Endothelial cell of umbilical vein (primary cell): ENCODE data around the gene CALR3. TPM values are rescaled to one million over a fixed set of nuclear protein-coding genes. Genes with fewer than 3 reads are reported as not detected.

Experiments
- BruUV-seq: library from RNA; stranded (reverse); fragments of 400-500 nt; replicated peaks from 2 replicates; lab custom pipeline; 2021; lab: Mats Ljungman, UMichigan
- CTCF ChIA-PET: fragments of 300-600, 350-600 bp; sonication (Branson Sonifier 250); formaldehyde crosslinking; loops from one replicate; lab custom pipeline; 2021; ENCODE audit warnings: antibody characterized with exemption, inconsistent platforms; lab: Charles Lee
- POLR2A ChIA-PET: fragments of 300-600, 350-600 bp; sonication (Branson Sonifier 250); formaldehyde crosslinking; loops from one replicate; lab custom pipeline; 2021; ENCODE audit warnings: antibody characterized with exemption, inconsistent platforms; lab: Charles Lee
- DNase-seq: peaks from one replicate; pipeline ENCODE4 v3.0.0-alpha.2; 2011; ENCODE audit warnings: low read depth, low spot score
- FAIRE-seq: peaks from 2 replicates; lab custom pipeline; 2011; peaks lifted over from hg19 to GRCh38; lab: Jason Lieb, UNC
- H2AFZ ChIP-seq: 2 replicates; pipeline ENCODE4 v1.6.0; 2012; ENCODE audit warnings: low read depth, low read length, control low read depth, inconsistent platforms
- H3K27ac ChIP-seq: 2 replicates; pipeline ENCODE4 v1.5.1; 2011; ENCODE audit warnings: low read depth, mild to moderate bottlenecking, control low read depth, low read length, moderate library complexity; ENCODE audit not compliant: insufficient read depth
- H3K27me3 ChIP-seq, 2 experiments: 2 replicates each; pipeline versions ENCODE4 v1.6.0 to v1.6.1; 2011; ENCODE audit warnings: low read length in 2 of 2, mixed read lengths in 1 of 2; ENCODE audit not compliant: control insufficient read depth in 2 of 2, insufficient read depth in 2 of 2
- H3K36me3 ChIP-seq, 2 experiments: 2 replicates in 1 of 2; 3 replicates in 1 of 2; pipeline ENCODE4 v1.5.1; 2011; ENCODE audit warnings: low read length in 2 of 2, mild to moderate bottlenecking in 1 of 2, moderate library complexity in 1 of 2; ENCODE audit not compliant: control insufficient read depth in 2 of 2, insufficient read depth in 2 of 2; ENCODE audit errors: extremely low read depth in 1 of 2
- H3K4me1 ChIP-seq: 3 replicates; pipeline ENCODE4 v1.5.1; 2011; ENCODE audit warnings: mild to moderate bottlenecking, low read length; ENCODE audit not compliant: control insufficient read depth, insufficient read depth; ENCODE audit errors: extremely low read depth
- H3K4me2 ChIP-seq: 2 replicates; pipeline ENCODE4 v1.6.1; 2011; ENCODE audit warnings: low read length, control low read depth, mixed read lengths; ENCODE audit not compliant: insufficient read depth
- H3K4me3 ChIP-seq, 3 experiments: fragments of 200-600 bp in 1 of 3; sonication (generic), shearing (Covaris generic) in 1 of 3; replicated peaks in 1 of 3; 2 replicates each; pipeline ENCODE4 v1.5.1; 2011 to 2016; ENCODE audit warnings: control low read depth in 3 of 3, low read length in 3 of 3, mild to moderate bottlenecking in 2 of 3, inconsistent platforms in 1 of 3, low read depth in 1 of 3, moderate library complexity in 1 of 3; ENCODE audit not compliant: insufficient read depth in 1 of 3
- H3K79me2 ChIP-seq: 2 replicates; pipeline ENCODE4 v1.6.0; 2012; ENCODE audit warnings: low read length, inconsistent platforms; ENCODE audit not compliant: control insufficient read depth, insufficient read depth
- H3K9ac ChIP-seq: replicated peaks from 2 replicates; pipeline ENCODE3; 2011; ENCODE audit warnings: low read length, control low read depth; ENCODE audit not compliant: insufficient read depth; ENCODE audit errors: extremely low read depth
- H3K9me1 ChIP-seq: replicated peaks from 3 replicates; pipeline ENCODE4 v1.6.0; 2011; ENCODE audit warnings: mild to moderate bottlenecking, low read length; ENCODE audit not compliant: control insufficient read depth, insufficient read depth; ENCODE audit errors: extremely low read depth
- H3K9me3 ChIP-seq: replicated peaks from 2 replicates; pipeline ENCODE4 v1.5.1; 2012; ENCODE audit warnings: low read length, inconsistent platforms; ENCODE audit not compliant: control insufficient read depth, insufficient read depth
- H4K20me1 ChIP-seq: replicated peaks from 2 replicates; pipeline ENCODE3; 2011; ENCODE audit warnings: mild to moderate bottlenecking, low read length; ENCODE audit not compliant: control insufficient read depth, insufficient read depth; ENCODE audit errors: extremely low read depth
- EZH2 ChIP-seq: IDR thresholded peaks from 2 replicates; pipeline ENCODE4 v1.6.1; 2012; ENCODE audit warnings: borderline replicate concordance, low read depth, mild to moderate bottlenecking, moderate library complexity, low read length, inconsistent platforms; ENCODE audit not compliant: severe bottlenecking
- FOS ChIP-seq: IDR thresholded peaks from 2 replicates; pipeline ENCODE4 v1.6.1; 2011; ENCODE audit warnings: mild to moderate bottlenecking, low read length, moderate library complexity, borderline replicate concordance; ENCODE audit not compliant: insufficient read depth
- GATA2 ChIP-seq: IDR thresholded peaks from 2 replicates; pipeline ENCODE4 v1.7.0; 2011; ENCODE audit warnings: low read depth, mild to moderate bottlenecking, moderate library complexity, mixed read lengths, low read length; ENCODE audit not compliant: insufficient read length, insufficient read depth
- JUN ChIP-seq: IDR thresholded peaks from 2 replicates; pipeline ENCODE4 v1.6.1; 2011; ENCODE audit warnings: borderline replicate concordance, low read depth; ENCODE audit not compliant: insufficient read length, insufficient read depth
- MYC ChIP-seq: IDR thresholded peaks from one replicate; pipeline ENCODE4 v1.6.1; 2011; ENCODE audit warnings: mild to moderate bottlenecking, low read depth, low read length
- POLR2A ChIP-seq: IDR thresholded peaks from 2 replicates; pipeline ENCODE4 v1.6.1; 2012; ENCODE audit warnings: low read depth, mild to moderate bottlenecking, control low read depth, low read length
- POLR2AphosphoS5 ChIP-seq: IDR thresholded peaks from 2 replicates; pipeline ENCODE4 v1.6.1; 2012; ENCODE audit warnings: low read depth, mild to moderate bottlenecking, control low read depth, low read length, moderate library complexity; ENCODE audit not compliant: insufficient read depth
- dilution Hi-C: fragments of 300-500 bp; cut with MboI; formaldehyde crosslinking; loops from one replicate; pipeline ENCODE4 v1.15.0; 2019; ENCODE audit warnings: low sequenced_read_pairs; ENCODE audit not compliant: extremely low pct_ligation_motif_present
- intact Hi-C: fragments of 100-400 bp; cut with micrococcal nuclease; formaldehyde crosslinking; loops from one replicate; pipeline ENCODE4 v1.10.0; 2022
- polyA plus RNA-seq, 4 experiments: library from polyadenylated mRNA; depleted of rRNA in 3 of 4; stranded (reverse) in 3 of 4; unstranded in 1 of 4; fragments of >200 nt; gene quantifications; 2 replicates each; pipeline versions ENCODE4 v1.2.1 to v1.2.3, GENCODE V29; 2011 to 2012; ENCODE audit warnings: missing spikeins in 1 of 4
- total RNA-seq: library from RNA; stranded (reverse); gene quantifications from 2 replicates; pipeline ENCODE4 v1.2.3, GENCODE V29; 2021
- TF ChIP-seq, protein P1 (sequence below): IDR thresholded peaks from 2 replicates; pipeline ENCODE4 v1.6.1; 2011; ENCODE audit not compliant: insufficient read depth, insufficient read length
- TF ChIP-seq, protein P2 (sequence below), 2 donors: IDR thresholded peaks; 1 replicate in 1 of 2; 2 replicates in 1 of 2; pipeline ENCODE4 v1.5.1; 2011; ENCODE audit warnings: low read length in 2 of 2, mild to moderate bottlenecking in 2 of 2, moderate library complexity in 2 of 2, control low read depth in 1 of 2, inconsistent platforms in 1 of 2, low read depth in 1 of 2; ENCODE audit not compliant: insufficient read depth in 1 of 2; ENCODE audit errors: extremely low read depth in 1 of 2

Gene CALR3
- total and polyA plus RNA-seq, 2 donors (not counting 3 experiments of a cell fraction or from before 2014, with no cell fraction given), result not detected

DNA sequence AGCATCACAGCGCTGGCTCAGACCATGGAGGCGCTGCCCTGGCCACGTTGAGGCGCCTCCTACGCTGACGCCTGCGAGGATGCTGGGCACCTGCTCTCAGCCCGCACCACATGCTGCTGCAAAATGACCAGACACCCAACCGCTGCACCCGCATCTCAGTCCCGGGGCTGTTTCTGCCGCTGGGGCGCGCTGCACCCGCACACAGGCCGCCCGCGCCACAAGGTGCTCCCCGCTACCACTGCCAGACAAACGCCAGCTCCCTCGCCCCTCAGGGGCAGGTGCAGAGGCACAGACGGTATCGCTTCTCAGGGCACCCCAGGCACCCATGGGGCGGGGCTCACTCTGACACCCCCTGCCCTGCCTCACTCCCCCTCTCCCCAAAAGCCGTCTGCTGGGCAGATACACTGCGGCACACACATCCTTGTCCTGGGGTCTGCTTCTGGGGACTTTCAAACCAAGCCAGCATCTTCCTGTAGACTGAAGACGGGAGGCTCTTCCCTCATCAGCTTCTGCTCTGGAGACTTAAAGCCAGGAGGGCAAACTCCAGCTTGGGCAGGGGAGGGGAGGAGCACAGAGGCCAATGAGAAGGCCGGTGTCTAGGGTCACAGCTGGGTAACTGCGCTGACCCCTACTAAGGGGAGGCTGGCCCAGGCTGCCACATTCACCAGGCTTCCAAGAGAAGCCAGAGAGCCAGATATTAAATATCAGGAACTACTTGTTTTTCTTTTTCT, 29.9 kb upstream of the CALR3 start:
- DNase-seq (no peak), FAIRE-seq (no peak)
- no peak overlapping the region for H3K9ac ChIP-seq
- no peaks in the 10 kb centered on the region for H3K79me2 ChIP-seq
- no peaks in the 10 kb centered on the region for H3K27me3 ChIP-seq
- no peak overlapping the region for H3K27ac ChIP-seq
- TF ChIP-seq, protein P1, sequence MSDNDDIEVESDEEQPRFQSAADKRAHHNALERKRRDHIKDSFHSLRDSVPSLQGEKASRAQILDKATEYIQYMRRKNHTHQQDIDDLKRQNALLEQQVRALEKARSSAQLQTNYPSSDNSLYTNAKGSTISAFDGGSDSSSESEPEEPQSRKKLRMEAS, result no peak
- TF ChIP-seq, protein P2, sequence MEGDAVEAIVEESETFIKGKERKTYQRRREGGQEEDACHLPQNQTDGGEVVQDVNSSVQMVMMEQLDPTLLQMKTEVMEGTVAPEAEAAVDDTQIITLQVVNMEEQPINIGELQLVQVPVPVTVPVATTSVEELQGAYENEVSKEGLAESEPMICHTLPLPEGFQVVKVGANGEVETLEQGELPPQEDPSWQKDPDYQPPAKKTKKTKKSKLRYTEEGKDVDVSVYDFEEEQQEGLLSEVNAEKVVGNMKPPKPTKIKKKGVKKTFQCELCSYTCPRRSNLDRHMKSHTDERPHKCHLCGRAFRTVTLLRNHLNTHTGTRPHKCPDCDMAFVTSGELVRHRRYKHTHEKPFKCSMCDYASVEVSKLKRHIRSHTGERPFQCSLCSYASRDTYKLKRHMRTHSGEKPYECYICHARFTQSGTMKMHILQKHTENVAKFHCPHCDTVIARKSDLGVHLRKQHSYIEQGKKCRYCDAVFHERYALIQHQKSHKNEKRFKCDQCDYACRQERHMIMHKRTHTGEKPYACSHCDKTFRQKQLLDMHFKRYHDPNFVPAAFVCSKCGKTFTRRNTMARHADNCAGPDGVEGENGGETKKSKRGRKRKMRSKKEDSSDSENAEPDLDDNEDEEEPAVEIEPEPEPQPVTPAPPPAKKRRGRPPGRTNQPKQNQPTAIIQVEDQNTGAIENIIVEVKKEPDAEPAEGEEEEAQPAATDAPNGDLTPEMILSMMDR (IDR thresholded peaks at IDR 0.05; ENCODE audit: extremely low read depth in 1 of 2, insufficient read depth in 1 of 2, low read depth in 1 of 2, low read length in 2 of 2), result no peak
- TF ChIP-seq POLR2AphosphoS5, result no peak
- no peak for TF ChIP-seq MYC
- TF ChIP-seq JUN, result no peak
- no peak for TF ChIP-seq EZH2
- no peak for TF ChIP-seq FOS
- no peak for TF ChIP-seq GATA2
- no peak for TF ChIP-seq POLR2A
- ChIA-PET CTCF (no interaction called here), POLR2A (no interaction called here)
- H4K20me1 ChIP-seq, result no peaks in the 10 kb centered on the region
- no peaks in the 10 kb centered on the region for H3K9me3 ChIP-seq
- no TSS peak for BruUV-seq
- no peak overlapping the region for H3K4me2 ChIP-seq
- dilution Hi-C loops (no loop called here), intact Hi-C loops (loop anchor here (5.0 kb wide), 1 partner anchor 101 kb away; the partner anchor contains the start of gene MED26)
- H2AFZ ChIP-seq, result no peak overlapping the region
- no peak overlapping the region for H3K4me3 ChIP-seq
- H3K36me3 ChIP-seq, result peaks cover 26 to 71% of the 10 kb centered on the region in 2 experiments
- no peaks in the 10 kb centered on the region for H3K9me1 ChIP-seq
- H3K4me1 ChIP-seq, result no peaks in the 10 kb centered on the region
